ENCODE data around the gene PITPNB. TPM values are rescaled to one million over a fixed set of nuclear protein-coding genes. Genes with fewer than 3 reads are reported as not detected.

Gene PITPNB
- total and polyA plus RNA-seq, 2 experiments from 2014 or later: 50.9 to 56.0 TPM

- no peak for TF ChIP-seq ETS1 (IDR thresholded peaks at IDR 0.05)
Observed at GRCh38 chr22:27878541-27878940, 40.5 kb downstream of the PITPNB start (continued).

- Histone ChIP-seq H3K79me2 (replicated peaks; ENCODE audit: insufficient read depth) (peaks cover 45% of the 10 kb centered on the region), H3F3A (replicated peaks; ENCODE audit: low read depth) (no peaks in the 10 kb centered on the region), H2AFZ (no peak overlapping the region), H4K20me1 (replicated peaks; ENCODE audit: insufficient read depth) (peaks cover 9% of the 10 kb centered on the region; the same call in 1 of the 2 replicates), H3K4me1 (ENCODE audit: insufficient read depth) (peaks cover 25% of the 10 kb centered on the region), H3K36me3 (ENCODE audit: insufficient read depth) (peaks cover 10% of the 10 kb centered on the region), H3K9me2 (ENCODE audit: insufficient read depth) (no peaks in the 10 kb centered on the region), H3K4me2 (no peak overlapping the region), H3K27ac (ENCODE audit: low read depth) (no peak overlapping the region), H3K27me3 (ENCODE audit: insufficient read depth) (no peaks in the 10 kb centered on the region), H3K4me3 (no peak overlapping the region)
- peak overlapping the region; percentile 56; the same call in 1 of the 2 replicates for H3K27ac Mint-ChIP-seq
- H3K4me3 Mint-ChIP-seq: no peak overlapping the region; the same call in 2 of the 3 replicates
- DNase-seq (ENCODE audit: low spot score): no peak
- no peaks in the 10 kb centered on the region for H3K9me3 Mint-ChIP-seq
- H3K27me3 Mint-ChIP-seq (ENCODE audit: insufficient read depth, low read depth, poor library complexity): peaks cover 5% of the 10 kb centered on the region
- TF ChIP-seq ZNF462 (CRISPR knock-in tag; IDR thresholded peaks at IDR 0.05) (no peak), CTCF (conservative IDR thresholded peaks at IDR 0.05; ENCODE audit: low read depth in 2 of 2) (no peak)
- no peak for ATAC-seq
- peaks cover 42% of the 10 kb centered on the region for H3K4me1 Mint-ChIP-seq
- H3K36me3 Mint-ChIP-seq (ENCODE audit: low read depth): peaks cover 9% of the 10 kb centered on the region; the same call in 2 of the 3 replicates
Observed at GRCh38 chr22:27877501-27877900, 41.6 kb downstream of the PITPNB start.
